B cell (primary cell): ENCODE results near the gene PODNL1.

Experiments
- CTCF ChIP-seq: fragments of 200-600 bp; IDR thresholded peaks from one replicate; pipeline ENCODE4 v1.8.0; 2022; ENCODE audit warnings: antibody characterized with exemption, mild to moderate bottlenecking
- EZH2 ChIP-seq: IDR thresholded peaks from 2 replicates; pipeline ENCODE4 v1.6.1; 2012; ENCODE audit warnings: borderline replicate concordance, low read depth, mild to moderate bottlenecking, moderate library complexity, low read length; ENCODE audit not compliant: insufficient read depth, poor library complexity, severe bottlenecking

GRCh38 chr19:13959141-13959961 lies 21.1 kb upstream of the PODNL1 start:
- no peak for TF ChIP-seq CTCF
- no peak for TF ChIP-seq EZH2
